HEK293T (cell line): ENCODE results near the gene KANSL1.

ENCODE experiments used
- CTCF ChIA-PET: fragments of 350-600 bp; formaldehyde crosslinking; extraction: SDS; loops from one replicate; lab custom pipeline; 2021; ENCODE audit warnings: antibody characterized with exemption, inconsistent platforms; lab: Yijun Ruan, JAX
- POLR2A ChIA-PET: fragments of 350-600 bp; formaldehyde crosslinking; extraction: SDS; loops from one replicate; lab custom pipeline; 2020; ENCODE audit warnings: antibody characterized with exemption, inconsistent platforms; lab: Yijun Ruan, JAX
- DNase-seq: peaks from one replicate; pipeline ENCODE4 v3.0.0; 2012; ENCODE audit warnings: mixed read lengths; ENCODE audit errors: extremely low spot score
- ARNT ChIP-seq: fragments of 450-650 bp; IDR thresholded peaks from 2 replicates; pipeline ENCODE4 v1.6.1; 2017; ENCODE audit warnings: mild to moderate bottlenecking
- BHLHE40 ChIP-seq: fragments of 450-650 bp; IDR thresholded peaks from 2 replicates; pipeline ENCODE4 v1.6.1; 2016; ENCODE audit warnings: mild to moderate bottlenecking, moderate library complexity, borderline replicate concordance
- CTBP1 ChIP-seq: fragments of 450-650 bp; IDR thresholded peaks from 2 replicates; pipeline ENCODE4 v1.6.1; 2016; ENCODE audit warnings: borderline replicate concordance
- ELF4 ChIP-seq: fragments of 450-650 bp; IDR thresholded peaks from 2 replicates; pipeline ENCODE4 v1.6.1; 2017; ENCODE audit warnings: antibody characterized with exemption
- FOXA1 ChIP-seq: fragments of 450-650 bp; IDR thresholded peaks from 2 replicates; pipeline ENCODE4 v1.6.1; 2016; ENCODE audit warnings: mild to moderate bottlenecking
- FOXK2 ChIP-seq: fragments of 450-650 bp; IDR thresholded peaks from 2 replicates; pipeline ENCODE4 v1.6.1; 2016; ENCODE audit warnings: mild to moderate bottlenecking
- FOXM1 ChIP-seq: fragments of 450-650 bp; IDR thresholded peaks from 2 replicates; pipeline ENCODE4 v1.6.1; 2017; ENCODE audit warnings: mild to moderate bottlenecking, borderline replicate concordance
- HDGF ChIP-seq: fragments of 450-650 bp; IDR thresholded peaks from 2 replicates; pipeline ENCODE4 v1.6.1; 2017; ENCODE audit warnings: antibody characterized with exemption, borderline replicate concordance
- L3MBTL2 ChIP-seq: fragments of 450-650 bp; conservative IDR thresholded peaks from 2 replicates; pipeline ENCODE4 v1.6.1; 2016; ENCODE audit warnings: mild to moderate bottlenecking
- LEF1 ChIP-seq: fragments of 450-650 bp; IDR thresholded peaks from 2 replicates; pipeline ENCODE4 v1.6.1; 2017; ENCODE audit warnings: mild to moderate bottlenecking, borderline replicate concordance
- NFRKB ChIP-seq: fragments of 450-650 bp; IDR thresholded peaks from 2 replicates; pipeline ENCODE4 v1.6.1; 2016; ENCODE audit warnings: mild to moderate bottlenecking, moderate library complexity
- PKNOX1 ChIP-seq: fragments of 450-650 bp; IDR thresholded peaks from 2 replicates; pipeline ENCODE4 v1.6.1; 2016
- SP1 ChIP-seq: fragments of 450-650 bp; IDR thresholded peaks from 2 replicates; pipeline ENCODE4 v1.6.1; 2017
- SUZ12 ChIP-seq: fragments of 450-650 bp; IDR thresholded peaks from 2 replicates; pipeline ENCODE4 v1.6.1; 2016; ENCODE audit warnings: mild to moderate bottlenecking
- TARDBP ChIP-seq: fragments of 450-650 bp; IDR thresholded peaks from 2 replicates; pipeline ENCODE4 v1.6.1; 2016
- ZNF384 ChIP-seq: fragments of 450-650 bp; IDR thresholded peaks from 2 replicates; pipeline ENCODE4 v1.6.1; 2016

KANSL1 gene

DNA sequence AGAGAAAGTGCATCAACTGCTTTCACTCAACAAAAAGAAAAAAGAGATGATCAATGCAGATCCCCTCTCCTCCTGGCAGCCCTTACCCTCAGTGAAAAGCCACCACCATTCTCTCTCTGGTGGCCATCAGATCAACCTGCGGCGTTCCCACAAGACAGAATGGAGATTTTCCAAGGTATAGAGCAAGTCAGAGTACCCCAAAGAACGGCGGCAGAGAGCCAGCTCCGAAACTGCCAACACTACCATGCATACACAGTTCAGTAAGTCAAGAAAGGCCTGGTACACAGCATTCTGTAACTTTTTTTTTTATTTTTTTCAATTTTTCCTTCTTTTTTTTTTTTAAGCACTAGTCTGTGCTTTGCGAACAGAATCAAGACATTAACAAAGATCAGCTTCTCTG is 163.6 kb downstream of the KANSL1 start:
- TF ChIP-seq PKNOX1 (no peak), SP1 (no peak), ARNT (no peak), ZNF384 (no peak), ELF4 (no peak), NFRKB (no peak), FOXA1 (no peak), HDGF (no peak), LEF1 (no peak), FOXK2 (no peak), L3MBTL2 (no peak), TARDBP (no peak), BHLHE40 (no peak), CTBP1 (no peak), FOXM1 (no peak), SUZ12 (no peak)
- CTCF ChIA-PET, result interaction anchor here (0.6 to 1.2 kb wide), 2 partner anchors 15 to 69 kb away, joined by 9 to 13 read pairs; no protein-coding TSS in a partner anchor
- no peak for DNase-seq
- POLR2A ChIA-PET, result no interaction called here

GRCh38 chr17:46028981-46029565 is 164.2 kb downstream of the KANSL1 start:
- no peak for DNase-seq
- CTCF ChIA-PET, result interaction anchor here (1.2 kb wide), 1 partner anchor 15 kb away, joined by 13 read pairs; no protein-coding TSS in a partner anchor
- POLR2A ChIA-PET, result no interaction called here
- TF ChIP-seq NFRKB (no peak), FOXM1 (no peak), SUZ12 (no peak), BHLHE40 (no peak), FOXA1 (no peak), L3MBTL2 (no peak), TARDBP (no peak), PKNOX1 (no peak), LEF1 (no peak), ELF4 (no peak), HDGF (no peak), SP1 (no peak), CTBP1 (no peak), ZNF384 (no peak), ARNT (no peak), FOXK2 (no peak)

GRCh38 chr17:46028374-46028773 is 164.9 kb downstream of the KANSL1 start:
- TF ChIP-seq SP1 (no peak), TARDBP (no peak), HDGF (no peak), ZNF384 (no peak), NFRKB (no peak), SUZ12 (no peak), FOXM1 (no peak), FOXA1 (no peak), L3MBTL2 (no peak), CTBP1 (no peak), LEF1 (no peak), BHLHE40 (no peak), FOXK2 (no peak), ARNT (no peak), PKNOX1 (no peak), ELF4 (no peak)
- CTCF ChIA-PET, result interaction anchor here (1.2 kb wide), 1 partner anchor 16 kb away, joined by 13 read pairs; no protein-coding TSS in a partner anchor
- POLR2A ChIA-PET, result no interaction called here
- no peak for DNase-seq

DNA sequence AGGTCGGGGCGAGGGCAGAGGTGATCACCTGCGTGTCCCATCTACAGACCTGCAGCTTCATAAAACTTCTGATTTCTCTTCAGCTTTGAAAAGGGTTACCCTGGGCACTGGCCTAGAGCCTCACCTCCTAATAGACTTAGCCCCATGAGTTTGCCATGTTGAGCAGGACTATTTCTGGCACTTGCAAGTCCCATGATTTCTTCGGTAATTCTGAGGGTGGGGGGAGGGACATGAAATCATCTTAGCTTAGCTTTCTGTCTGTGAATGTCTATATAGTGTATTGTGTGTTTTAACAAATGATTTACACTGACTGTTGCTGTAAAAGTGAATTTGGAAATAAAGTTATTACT is 165.3 kb downstream of the KANSL1 start:
- ChIA-PET CTCF (no interaction called here), POLR2A (no interaction called here)
- DNase-seq, result no peak
- TF ChIP-seq ZNF384, result no peak
- no peak for TF ChIP-seq SUZ12
- TF ChIP-seq NFRKB, result no peak
- no peak for TF ChIP-seq FOXK2
- no peak for TF ChIP-seq ELF4
- no peak for TF ChIP-seq BHLHE40
- TF ChIP-seq TARDBP, result no peak
- TF ChIP-seq SP1, result no peak
- TF ChIP-seq HDGF, result no peak
- no peak for TF ChIP-seq FOXA1
- no peak for TF ChIP-seq PKNOX1
- TF ChIP-seq CTBP1, result no peak
- TF ChIP-seq ARNT, result no peak
- no peak for TF ChIP-seq L3MBTL2
